ENCODE measurements around the gene NOTCH1. TPM values are rescaled to one million over a fixed set of nuclear protein-coding genes. Genes with fewer than 3 reads are reported as not detected.

Gene NOTCH1
- total and polyA plus RNA-seq, 2 of the 8 experiments (the other 6 are each of a cell fraction or from before 2014, with no cell fraction given), result 6.9 to 55.6 TPM

DNA sequence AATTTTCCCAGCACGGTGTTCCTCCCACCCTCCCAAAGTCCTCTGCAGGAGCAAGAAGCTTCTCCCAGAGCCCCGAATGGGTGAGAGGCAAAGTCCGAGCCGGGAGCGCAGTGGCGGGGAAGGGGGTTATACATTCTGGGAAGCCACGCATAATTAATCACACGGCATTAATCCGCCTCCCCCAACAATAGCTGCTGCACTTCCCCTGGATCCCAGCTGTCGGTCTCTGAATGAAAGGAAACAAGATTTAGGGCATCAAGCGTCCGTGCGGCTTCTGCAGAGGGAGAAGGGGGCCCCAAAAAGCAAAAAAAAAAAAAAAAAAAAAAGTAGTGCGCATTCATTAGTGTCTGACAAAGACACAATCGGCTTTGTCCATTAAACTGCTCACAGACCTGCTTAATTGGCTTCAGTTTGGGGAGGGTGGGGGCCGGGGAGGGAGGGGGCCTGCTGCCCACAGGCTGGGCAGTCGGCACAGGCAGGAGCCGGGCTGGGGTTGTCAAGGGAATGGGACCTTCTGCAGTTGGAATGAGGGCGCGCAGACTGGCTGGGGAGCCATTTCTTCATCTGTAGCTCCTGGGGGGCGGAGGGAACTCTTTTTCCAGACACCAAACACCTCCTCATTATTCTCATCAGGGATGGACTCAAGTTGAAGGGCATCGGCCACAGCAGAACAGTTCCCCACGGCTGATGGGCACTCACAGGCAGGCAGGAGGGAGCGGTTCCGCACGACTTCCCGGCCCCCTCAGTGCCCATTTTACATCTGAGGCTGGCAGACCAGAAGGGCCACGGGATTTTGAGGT lies 3.4 kb downstream of the NOTCH1 start:
- no peak overlapping the region for H3K4ac ChIP-seq (replicated peaks; ENCODE audit: insufficient read length, low read depth, low read length)
- POLR2A ChIA-PET (ENCODE audit: partially characterized antibody), result interaction anchor here (0.7 to 1.5 kb wide), 2 partner anchors 16 to 35 kb away, joined by 3 to 4 read pairs; no protein-coding TSS in a partner anchor

More for the DNA sequence above, 3.4 kb downstream of the NOTCH1 start:
- no peak for TF ChIP-seq MAFK (IDR thresholded peaks at IDR 0.05; ENCODE audit: low read depth, low read length)
- no peak for TF ChIP-seq CBX5 (IDR thresholded peaks at IDR 0.05; ENCODE audit: low read depth, low read length)
- no peak for TF ChIP-seq SP2 (IDR thresholded peaks at IDR 0.05; ENCODE audit: low read length)
- no peak for TF ChIP-seq FOSL1 (IDR thresholded peaks at IDR 0.05; ENCODE audit: insufficient read depth, low read depth, low read length)
- TF ChIP-seq EZH2 (IDR thresholded peaks at IDR 0.05; ENCODE audit: low read depth, low read length, severe bottlenecking), result no peak
- TF ChIP-seq GTF2F1 (IDR thresholded peaks at IDR 0.05; ENCODE audit: borderline replicate concordance, low read depth, low read length), result no peak
- no peak for TF ChIP-seq KDM5A (IDR thresholded peaks at IDR 0.05; ENCODE audit: low read length)
- no peak for TF ChIP-seq BCL11A (IDR thresholded peaks at IDR 0.05; ENCODE audit: low read depth in 2 of 2, low read length in 2 of 2)
- H2BK12ac ChIP-seq (ENCODE audit: low read depth, low read length), result no peak overlapping the region
- no peak overlapping the region for H2BK5ac ChIP-seq (ENCODE audit: low read depth, low read length)
- H3K27ac ChIP-seq (ENCODE audit: low read depth, low read length), result no peak overlapping the region
- H3K9ac ChIP-seq (replicated peaks in 1 of 4; ENCODE audit: extremely low read depth in 1 of 4, low read depth in 3 of 4, low read length in 3 of 4), result no peak overlapping the region
- H3K14ac ChIP-seq (ENCODE audit: insufficient read length), result no peak overlapping the region
- CTCF ChIA-PET (ENCODE audit: partially characterized antibody), result interaction anchor here (0.6 to 6.2 kb wide), 8 partner anchors 9 to 84 kb away, joined by 3 to 72 read pairs (median 4); no protein-coding TSS in a partner anchor
- no peaks in the 10 kb centered on the region for H3K27me3 ChIP-seq (replicated peaks in 1 of 4; ENCODE audit: control insufficient read depth in 3 of 4, extremely low read depth in 1 of 4, insufficient read depth in 3 of 4, low read length in 3 of 4)
- H4K8ac ChIP-seq (ENCODE audit: extremely low read depth, insufficient read depth, low read length), result no peak overlapping the region
- 89% methylated on average over 21 of the region's 28 CpGs; no CpG with 5 or more reads in 1 of the 2 experiments for WGBS, 2 experiments (ENCODE audit: extremely low coverage in 1 of 2, insufficient coverage in 1 of 2, insufficient read length in 1 of 2, insufficient replicate concordance in 2 of 2, low coverage in 1 of 2, low lambda C conversion rate in 2 of 2, missing lambda C conversion rate in 1 of 2)
- no peaks in the 10 kb centered on the region for H3K9me3 ChIP-seq (ENCODE audit: insufficient read depth in 2 of 2, low read depth in 1 of 2, low read length in 1 of 2)
- H2AFZ ChIP-seq (ENCODE audit: low read length), result no peak overlapping the region
- H3K79me2 ChIP-seq (ENCODE audit: control insufficient read depth in 1 of 2, insufficient read depth in 2 of 2, low read length in 2 of 2), result peaks cover 9 to 70% of the 10 kb centered on the region in 2 experiments; a peak in 3 of 4 replicates
- H3K4me2 ChIP-seq (ENCODE audit: insufficient read depth in 1 of 2, low read depth in 2 of 2, low read length in 2 of 2), result no peak overlapping the region
- DNase-seq (ENCODE audit: low read depth in 1 of 2, low spot score in 2 of 2) (no peak), FAIRE-seq (no peak)
- H3K4me1 ChIP-seq (replicated peaks in 1 of 4; ENCODE audit: control insufficient read depth in 3 of 4, insufficient read depth in 4 of 4, low read length in 3 of 4), result peaks cover 0 to 21% (median 14%) of the 10 kb centered on the region in 4 experiments; a peak in 6 of 7 replicates
- no peak overlapping the region for H4K91ac ChIP-seq (replicated peaks; ENCODE audit: insufficient read length, low read length)
- H3K18ac ChIP-seq (ENCODE audit: extremely low read depth, low read length), result no peak overlapping the region
- no peak overlapping the region for H2AK5ac ChIP-seq (ENCODE audit: low read depth, low read length)
- no peak overlapping the region for H2BK15ac ChIP-seq (ENCODE audit: low read length)
- peaks cover 32% of the 10 kb centered on the region for H3K79me1 ChIP-seq (ENCODE audit: low read depth, low read length)
- no peak overlapping the region for H3K4me3 ChIP-seq (ENCODE audit: extremely low read depth in 1 of 4, insufficient read depth in 2 of 4, low read depth in 3 of 4, low read length in 4 of 4)
- H3K36me3 ChIP-seq (ENCODE audit: control insufficient read depth in 2 of 4, insufficient read depth in 4 of 4, low read length in 3 of 4), result peaks cover 0 to 6% (median 3%) of the 10 kb centered on the region in 4 experiments; a peak in 4 of 8 replicates
- H3K23me2 ChIP-seq (ENCODE audit: low read depth, low read length), result peaks cover 7% of the 10 kb centered on the region; the same call in 1 of the 2 replicates
- H3K23ac ChIP-seq (ENCODE audit: insufficient read length), result no peak overlapping the region
- H2BK120ac ChIP-seq (replicated peaks; ENCODE audit: low read depth, low read length), result no peak overlapping the region
- H3K56ac ChIP-seq (replicated peaks; ENCODE audit: insufficient read length, low read depth, low read length), result no peak overlapping the region
- no peak overlapping the region for H2BK20ac ChIP-seq (ENCODE audit: low read length)
- peaks cover 30 to 45% of the 10 kb centered on the region in 2 experiments for H4K20me1 ChIP-seq (replicated peaks in 1 of 2; ENCODE audit: control insufficient read depth in 1 of 2, insufficient read depth in 2 of 2, low read length in 2 of 2)
- no peak overlapping the region for H4K5ac ChIP-seq (ENCODE audit: insufficient read length, low read depth, low read length)
